Caki2 (cell line): ENCODE results near the gene KRT8. TPM values are rescaled to one million over a fixed set of nuclear protein-coding genes. Genes with fewer than 3 reads are reported as not detected.
"Not testable (repeated sequence)": the region's sequence is repeated elsewhere in the genome, so short reads cannot be mapped to it uniquely, and the experiment has no call there.

Experiments
- DNase-seq: peaks from one replicate; pipeline ENCODE4 v3.0.0-alpha.2; 2015; ENCODE audit warnings: low read depth
- in situ Hi-C: cut with HindIII; loops from 2 replicates; pipeline ENCODE4 v1.10.0; 2016; ENCODE audit warnings: low sequenced_read_pairs, low pct_unique_long_range_greater_than_20kb, mixed read lengths
- total RNA-seq: library from RNA; depleted of rRNA; stranded (reverse); fragments of >200 nt; shearing (Covaris generic); gene quantifications from 2 replicates; pipeline ENCODE4 v1.2.3, GENCODE V29; 2014; ENCODE audit warnings: low replicate concordance; rRNA removed

The KRT8 gene
- total RNA-seq, 1 experiment from 2014 or later = 1,569 TPM

DNA sequence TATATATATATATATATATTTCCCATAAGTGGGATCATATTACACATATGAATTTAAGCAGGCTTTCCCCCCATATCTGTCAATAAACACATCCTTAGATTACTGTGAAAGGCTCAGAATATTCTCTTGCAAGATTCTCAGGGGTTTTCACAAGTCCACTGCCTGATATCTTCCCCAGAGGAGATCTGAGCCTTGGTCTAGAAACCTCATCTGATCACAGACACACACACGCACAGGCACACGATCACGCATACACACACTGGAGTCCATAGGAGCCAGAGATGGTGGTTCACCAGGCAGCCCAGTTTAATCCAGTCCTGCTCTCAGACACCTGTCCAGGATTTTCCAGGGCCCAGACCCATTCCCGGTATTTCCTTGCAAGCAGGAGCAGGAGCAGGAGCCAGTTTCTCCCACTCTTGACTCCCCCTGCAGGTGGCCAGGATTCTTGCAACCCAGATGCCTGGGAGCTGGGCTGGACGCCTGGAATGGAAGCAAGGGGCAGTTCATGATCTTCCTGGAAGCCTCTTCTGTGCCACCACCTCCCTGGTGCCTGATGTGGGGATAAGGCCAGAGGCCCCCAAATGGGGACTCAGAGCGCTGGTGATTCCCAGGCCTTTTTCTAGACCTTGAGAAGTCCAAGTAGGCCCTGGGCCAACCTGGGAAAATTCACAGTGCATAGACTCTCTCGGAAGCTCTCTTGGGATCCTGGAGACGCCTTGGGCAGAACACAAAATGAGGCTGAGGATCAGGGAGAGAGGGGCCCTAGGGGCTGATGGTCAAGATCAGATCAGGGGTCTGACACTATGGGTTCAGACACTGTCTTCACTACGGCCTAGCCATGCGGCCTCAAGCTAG lies 39.6 kb downstream of the KRT8 start:
- in situ Hi-C loops = no loop called here

DNA sequence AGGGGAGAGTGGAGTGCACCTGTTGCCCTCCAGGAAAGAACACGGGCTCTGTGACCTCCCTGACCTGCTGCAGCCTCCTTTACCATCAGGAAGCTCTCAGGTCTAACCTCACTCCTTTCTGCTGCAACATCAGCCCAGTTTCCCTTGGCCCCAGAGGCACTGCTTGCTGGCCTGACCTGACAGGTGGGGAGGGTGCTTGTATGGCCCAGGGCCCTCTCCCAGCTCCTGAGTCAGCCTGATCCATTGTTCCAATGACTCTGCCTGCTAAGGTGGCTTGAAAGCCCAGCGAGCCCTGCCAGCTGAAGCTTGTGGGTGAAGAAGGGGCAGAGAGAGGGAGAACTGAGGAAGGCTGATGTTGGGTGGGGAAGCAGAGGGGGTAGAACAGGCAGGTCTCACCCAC lies 42.9 kb downstream of the KRT8 start:
- in situ Hi-C loops = no loop called here
- no peak for DNase-seq

More for the DNA sequence above, 39.6 kb downstream of the KRT8 start:
- DNase-seq = peak; percentile 80

DNA sequence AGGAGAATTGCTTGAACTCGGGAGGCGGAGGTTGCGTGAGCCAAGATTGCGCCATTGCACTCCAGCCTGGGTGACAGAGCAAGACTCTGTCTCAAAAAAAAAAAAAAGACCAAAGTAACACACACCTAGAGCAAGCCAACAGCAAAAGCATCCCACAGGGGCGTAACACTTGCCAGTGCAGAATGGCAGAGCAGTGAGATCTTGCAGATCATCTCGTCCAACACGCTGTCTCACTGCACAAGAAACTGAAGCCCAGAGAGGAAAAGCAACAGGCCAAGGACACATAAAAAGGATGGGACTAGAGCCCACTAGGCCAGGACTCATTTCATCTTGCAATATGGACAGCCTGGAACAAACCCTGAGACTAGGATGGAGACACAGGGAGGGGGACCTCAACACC lies 43.4 kb downstream of the KRT8 start:
- in situ Hi-C loops = no loop called here
- DNase-seq = no peak

DNA sequence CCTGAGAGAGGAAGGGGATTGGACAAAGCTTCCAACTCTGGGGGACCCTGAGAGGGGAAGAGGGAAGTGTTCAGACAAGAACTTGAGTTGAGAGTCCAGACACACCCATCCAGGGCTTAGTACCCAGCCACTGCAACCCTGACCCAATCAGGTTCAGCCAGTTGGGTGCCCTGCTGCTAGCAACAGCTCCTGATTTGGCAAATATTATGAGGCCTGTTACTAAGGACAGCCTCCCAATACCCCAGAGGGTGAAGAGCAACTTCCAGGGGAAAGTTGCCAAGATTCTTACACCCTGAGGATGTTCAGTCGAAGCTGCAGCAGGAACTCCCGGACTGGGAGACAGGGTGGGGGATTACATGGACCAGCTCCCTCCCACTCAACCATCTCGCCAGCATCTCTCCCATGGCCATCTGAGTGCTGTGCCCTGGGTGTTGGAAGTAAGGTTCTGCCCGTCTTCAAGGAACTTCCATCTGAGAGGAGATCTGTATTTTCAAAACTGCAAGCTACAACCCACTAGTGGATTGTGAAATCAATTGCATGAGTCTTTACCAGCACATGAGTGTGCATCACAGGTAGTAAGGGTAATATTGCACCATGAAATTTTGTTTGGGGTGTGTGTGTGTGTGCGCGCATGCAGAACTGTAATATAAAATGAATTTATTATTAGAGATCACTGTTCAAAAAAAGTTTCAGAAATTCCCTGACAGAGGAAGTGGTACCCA lies 44.6 kb downstream of the KRT8 start:
- in situ Hi-C loops = no loop called here
- DNase-seq = peak; percentile 41

DNA sequence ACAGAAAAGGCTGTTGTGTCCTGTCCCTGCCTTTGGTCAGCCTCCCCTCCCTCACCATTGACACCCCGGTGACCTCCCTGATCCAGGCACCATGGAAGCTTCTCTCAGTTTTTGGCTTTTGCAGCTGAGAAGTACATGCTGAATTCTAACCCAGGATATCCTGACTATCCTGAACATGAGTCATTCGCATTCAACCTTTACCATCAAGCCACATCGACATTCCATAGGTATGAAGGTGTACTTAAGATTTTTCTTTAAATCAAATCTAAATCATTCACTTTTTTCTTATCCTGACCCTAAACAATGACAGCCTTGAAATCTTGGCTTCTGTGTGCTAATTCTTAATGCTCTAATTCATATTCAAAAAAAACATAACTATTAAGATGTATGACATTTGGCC lies 47.4 kb downstream of the KRT8 start:
- in situ Hi-C loops = no loop called here
- no peak for DNase-seq

DNA sequence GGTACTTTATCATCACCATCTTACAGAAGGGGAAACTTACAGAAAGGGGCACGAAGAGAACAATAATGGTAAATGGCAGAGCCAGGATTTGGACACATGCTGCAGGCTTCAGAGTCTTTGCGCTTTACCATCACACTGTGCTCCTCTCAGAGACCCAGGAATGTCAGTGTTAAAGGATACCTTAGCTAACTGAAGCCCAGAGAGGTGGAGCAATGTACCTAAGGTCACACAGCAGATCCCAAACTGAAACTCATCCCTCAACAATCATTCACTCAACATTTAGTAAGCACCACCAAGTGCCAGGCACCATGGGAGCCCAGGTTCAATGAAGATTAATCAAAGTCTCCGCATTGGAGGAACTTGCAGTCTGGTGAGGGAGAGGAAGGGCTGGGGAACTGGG lies 48.1 kb downstream of the KRT8 start:
- DNase-seq = no peak
- in situ Hi-C loops = no loop called here

DNA sequence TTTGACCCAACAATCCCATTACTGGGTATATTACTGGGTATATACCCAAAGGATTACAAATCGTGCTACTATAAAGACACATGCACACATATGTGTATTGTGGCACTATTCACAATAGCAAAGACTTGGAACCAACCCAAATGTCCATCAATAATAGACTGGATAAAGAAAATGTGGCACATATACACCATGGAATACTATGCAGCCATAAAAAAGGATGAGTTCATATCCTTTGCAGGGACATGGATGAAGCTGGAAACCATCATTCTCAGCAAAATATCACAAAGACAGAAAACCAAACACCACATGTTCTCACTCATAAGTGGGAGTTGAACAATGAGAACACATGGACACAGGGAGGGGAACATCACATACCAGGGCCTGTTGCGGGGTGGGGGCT lies 48.8 kb downstream of the KRT8 start:
- in situ Hi-C loops, DNase-seq: not testable (repeated sequence)

DNA sequence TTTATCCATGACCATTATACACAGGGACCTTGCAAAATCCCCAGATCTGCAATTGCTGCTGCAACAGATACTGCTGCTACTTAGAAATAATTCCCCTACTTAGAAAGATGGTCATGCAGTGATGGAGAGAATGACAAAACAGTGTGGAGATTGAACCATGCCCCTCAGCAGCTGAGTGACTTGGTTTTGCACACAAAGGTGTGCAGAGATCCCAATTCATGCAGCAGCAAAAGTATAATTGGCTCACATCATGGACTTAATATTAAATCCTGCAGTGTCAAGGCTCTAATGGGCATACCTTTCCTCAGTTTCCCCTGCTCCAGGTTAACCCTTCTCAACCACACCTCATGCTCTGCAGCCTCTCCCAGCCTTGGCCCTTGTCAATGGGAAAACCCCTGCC lies 53.1 kb downstream of the KRT8 start:
- in situ Hi-C loops = no loop called here
- DNase-seq = no peak

DNA sequence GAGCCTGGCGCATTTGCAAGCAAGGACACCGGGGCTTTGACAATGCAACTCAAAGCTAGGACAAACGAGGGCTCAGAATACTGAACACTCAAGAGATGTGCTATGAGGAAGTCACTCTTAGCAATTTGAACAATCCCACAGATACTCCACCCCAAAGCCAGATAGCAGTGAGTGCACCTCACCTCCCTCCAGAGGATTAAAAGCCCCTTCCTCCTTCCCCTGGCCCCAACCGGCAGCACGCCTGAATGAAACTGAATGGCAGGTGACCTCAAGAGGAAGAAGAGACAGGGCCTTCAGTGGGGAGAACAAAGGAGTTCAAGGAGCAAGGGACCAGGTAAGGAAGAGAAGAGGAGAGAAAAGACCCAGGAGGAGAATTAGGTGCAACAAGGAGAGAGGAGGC lies 54.2 kb downstream of the KRT8 start:
- DNase-seq = no peak
- in situ Hi-C loops = no loop called here

DNA sequence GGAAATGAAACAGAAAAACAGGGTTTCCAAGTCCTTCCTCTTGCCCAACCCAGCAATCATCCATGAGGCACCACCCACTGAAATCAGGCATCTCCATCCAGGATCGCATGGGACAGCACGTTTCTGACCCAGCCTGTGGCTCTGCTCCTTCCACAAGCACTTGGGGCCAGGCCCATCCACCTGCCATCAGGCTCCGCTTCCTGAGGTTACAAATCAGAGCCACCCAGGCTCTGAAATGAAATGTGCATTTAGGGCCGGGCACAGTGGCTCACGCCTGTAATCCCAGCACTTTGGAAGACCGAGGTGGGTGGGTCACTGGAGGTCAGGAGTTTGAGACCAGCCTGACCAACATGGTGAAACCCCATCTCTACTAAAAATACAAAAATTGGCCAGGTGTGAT lies 55.4 kb downstream of the KRT8 start:
- no peak for DNase-seq
- in situ Hi-C loops = no loop called here

DNA sequence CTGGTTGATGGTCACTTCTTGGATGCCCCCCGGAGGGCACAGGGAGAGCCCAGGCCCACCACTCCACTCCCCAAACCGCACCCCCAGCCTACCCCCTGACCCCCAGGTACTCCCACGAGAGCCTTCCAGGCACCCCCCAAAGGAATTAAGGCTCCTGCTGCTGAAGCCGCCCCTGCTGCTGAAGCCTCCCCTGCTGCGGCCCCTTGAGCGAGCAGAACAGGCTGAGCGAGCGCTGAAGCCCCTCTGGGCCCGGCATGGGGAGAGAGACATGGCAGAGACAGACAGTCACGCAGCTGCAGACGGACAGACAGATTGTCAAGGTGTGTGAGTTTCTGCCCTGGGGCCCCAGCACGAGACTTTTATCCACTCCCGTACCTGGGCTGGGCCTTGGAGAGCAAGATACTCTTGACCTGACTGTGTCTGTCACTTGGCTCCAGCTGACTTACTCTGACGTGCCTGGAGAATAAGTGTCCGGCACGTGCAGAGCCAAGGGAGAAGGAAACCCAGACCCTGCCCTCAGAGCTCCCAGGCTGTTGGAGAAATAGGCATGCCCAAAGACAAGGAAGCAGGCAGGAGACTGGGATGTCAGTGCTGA lies 56.1 kb downstream of the KRT8 start, which contains the start of gene KRT78:
Gene KRT78, minus strand, starts transcription at position 334 of the 595 bp plus-strand sequence. Its CDS starts 64 bp downstream, at position 270.
- DNase-seq = no peak
- in situ Hi-C loops = no loop called here

DNA sequence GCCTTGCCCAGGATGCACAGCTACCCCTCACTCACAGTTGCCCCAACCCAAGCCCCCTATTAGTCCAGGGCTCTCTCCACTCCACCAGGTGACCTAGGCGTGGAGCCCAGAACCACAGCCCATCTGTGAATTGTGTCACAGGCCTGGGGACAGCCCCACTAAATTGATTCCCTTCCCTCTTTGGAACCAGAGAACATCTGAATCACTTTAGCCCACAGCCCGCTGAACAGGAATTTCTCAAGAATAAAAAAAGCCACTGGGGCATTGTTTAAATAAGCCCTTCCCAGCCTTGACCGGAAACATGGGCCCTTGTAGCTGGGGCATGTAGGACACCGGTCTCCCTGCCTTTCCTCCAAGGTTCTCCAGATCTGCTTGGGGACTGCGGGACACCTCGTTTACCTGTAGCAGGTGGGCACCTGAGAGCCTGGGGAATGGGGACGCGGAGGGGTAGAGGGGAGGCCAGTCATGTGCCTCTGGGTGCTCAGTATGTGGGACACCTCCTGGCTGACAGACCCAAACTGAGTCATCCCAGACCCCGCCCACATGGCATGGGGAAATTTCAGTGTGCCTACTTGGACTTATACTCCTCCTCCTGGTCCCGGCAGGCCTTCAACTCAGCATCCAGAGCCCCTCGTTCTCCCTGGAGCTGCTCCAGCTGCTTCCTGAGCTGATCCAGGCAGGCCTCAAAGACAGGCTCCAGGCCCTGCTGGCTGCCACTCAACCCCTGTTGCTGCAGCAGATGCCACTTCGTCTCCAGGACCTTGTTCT lies 57.4 kb downstream of the KRT8 start:
- peak; percentile 47 for DNase-seq
- in situ Hi-C loops = no loop called here

Other genes with a start within 250 kb of the KRT8 start
- not detected in 2 replicates for gene KRT1, start 224.7 kb downstream of the KRT8 start, total RNA-seq
- gene KRT77, start 201.6 kb downstream of the KRT8 start, total RNA-seq = not detected in 2 replicates
- gene KRT76, start 127.7 kb downstream of the KRT8 start, total RNA-seq = not detected in 2 replicates
- not detected in 2 replicates for gene KRT3, start 109.0 kb downstream of the KRT8 start, total RNA-seq
- gene KRT4, start 91.0 kb downstream of the KRT8 start, total RNA-seq = 2.0 and 2.5 TPM in 2 replicates
- gene KRT79, start 70.8 kb downstream of the KRT8 start, total RNA-seq = not detected in 2 replicates
- not detected in 2 replicates for gene KRT78, start 56.1 kb downstream of the KRT8 start, total RNA-seq
- 205 and 247 TPM in 2 replicates for gene KRT18, start 44.0 kb upstream of the KRT8 start, total RNA-seq
- 834 and 874 TPM in 2 replicates for gene EIF4B, start 101.4 kb upstream of the KRT8 start, total RNA-seq
- 5.1 and 5.6 TPM in 2 replicates for gene TNS2, start 145.0 kb upstream of the KRT8 start, total RNA-seq
- 35.2 and 48.2 TPM in 2 replicates for gene SPRYD3, start 174.3 kb upstream of the KRT8 start, total RNA-seq
- gene IGFBP6, start 192.6 kb upstream of the KRT8 start, total RNA-seq = 265 TPM in 2 replicates
- gene SOAT2, start 198.4 kb upstream of the KRT8 start, total RNA-seq = not detected in 2 replicates